Activated CD8-positive, alpha-beta memory T cell treated with anti-CD3 and anti-CD28 coated beads, Interleukin-2, amount 10 ng/mL, durations not matched to agents 7 days and 5 days (primary cell): ENCODE measurements around the gene OR10W1. TPM values are rescaled to one million over a fixed set of nuclear protein-coding genes. Genes with fewer than 3 reads are reported as not detected.

Source experiments
- total RNA-seq, 2 experiments: library from RNA; stranded (reverse); gene quantifications; one replicate each; pipeline ENCODE4 v1.2.3, GENCODE V29; 2021

Gene OR10W1
- total RNA-seq, 2 experiments from 2014 or later = not detected

Other genes with a start within 250 kb of the OR10W1 start
- gene OR9Q1, start 244.4 kb downstream of the OR10W1 start, total RNA-seq = not detected
- gene OR6Q1, start 237.3 kb downstream of the OR10W1 start, total RNA-seq = not detected
- gene OR9I1, start 142.7 kb downstream of the OR10W1 start, total RNA-seq = not detected
- gene OR9Q2, start 79.2 kb downstream of the OR10W1 start, total RNA-seq = not detected
- gene OR1S2, start 64.1 kb downstream of the OR10W1 start, total RNA-seq = not detected
- gene OR1S1, start 55.5 kb downstream of the OR10W1 start, total RNA-seq = not detected
- not detected for gene OR10Q1, start 39.3 kb downstream of the OR10W1 start, total RNA-seq
- not detected for gene OR5B17, start 90.8 kb upstream of the OR10W1 start, total RNA-seq
- not detected for gene OR5B3, start 138.6 kb upstream of the OR10W1 start, total RNA-seq
- not detected for gene OR5B2, start 159.9 kb upstream of the OR10W1 start, total RNA-seq
- gene OR5B12, start 174.0 kb upstream of the OR10W1 start, total RNA-seq = not detected
- gene OR5B21, start 239.8 kb upstream of the OR10W1 start, total RNA-seq = under 1 TPM; 0.44 to 0.96 TPM